Right lobe of liver (tissue), 6 donors: ENCODE results near the gene PPFIA3. TPM values are rescaled to one million over a fixed set of nuclear protein-coding genes. Genes with fewer than 3 reads are reported as not detected.
A peak's percentile ranks its signal among the peaks of the same experiment; 100 is the strongest.

Experiments used
- ATAC-seq, 4 donors: fragments of 200-7000 bp; cut with Tn5 transposase; one replicate each; pipeline ENCODE4 v1.9.1; 2020; ENCODE audit warnings: mild to moderate bottlenecking in 4 of 4, moderate library complexity in 4 of 4
- DNase-seq, 3 donors: peaks; one replicate each; pipeline ENCODE4 v3.0.0-alpha.2; 2020
- H3K27ac ChIP-seq, 3 donors: fragments of 200-600 bp; one replicate each; pipeline ENCODE4 v1.8.0; 2022
- H3K27me3 ChIP-seq, 2 donors: fragments of 200-600 bp; one replicate each; pipeline ENCODE4 v1.8.0; 2022
- H3K36me3 ChIP-seq, 4 donors: fragments of 200-600 bp; sonication (generic) in 1 of 4; one replicate each; pipeline versions ENCODE4 v1.5.1 to v1.8.0; 2017 to 2022; ENCODE audit warnings: control low read depth in 1 of 4
- H3K4me1 ChIP-seq, 4 donors: fragments of 200-600 bp; sonication (generic) in 1 of 4; one replicate each; pipeline versions ENCODE4 v1.5.1 to v1.8.0; 2017 to 2022; ENCODE audit warnings: control low read depth in 1 of 4
- H3K4me3 ChIP-seq, 3 donors: fragments of 200-600 bp; one replicate each; pipeline ENCODE4 v1.8.0; 2022
- H3K9me3 ChIP-seq, 4 donors: fragments of 200-600 bp; sonication (generic) in 1 of 4; one replicate each; pipeline versions ENCODE4 v1.5.1 to v1.8.0; 2017 to 2022; ENCODE audit warnings: control low read depth in 1 of 4
- POLR2A ChIP-seq: fragments of 450-650 bp; IDR thresholded peaks from one replicate; pipeline ENCODE4 v1.6.1; 2017; ENCODE audit warnings: antibody characterized with exemption, mild to moderate bottlenecking
- WGBS: methylation state at CpG from one replicate; pipeline ENCODE4 v1.1.6; 2018; ENCODE audit warnings: low coverage, low lambda C conversion rate; ENCODE audit not compliant: insufficient coverage; ENCODE audit errors: missing lambda C conversion rate; 5-methylcytosine and 5-hydroxymethylcytosine counted together
- intact Hi-C, 2 donors: fragments of 100-400 bp; cut with DNase I; formaldehyde crosslinking; loops; one replicate each; pipeline versions ENCODE4 v1.11.2 to v1.14.1; 2022
- total RNA-seq, 6 experiments: library from RNA; depleted of rRNA in 2 of 6; stranded (reverse); fragments of >200 nt in 2 of 6; fragmentation: NEBNext Ultra II Directional in 3 of 6; extraction: Animal tissue kit (Norgen Biotek cat#: 25700) in 3 of 6; gene quantifications; one replicate each; pipeline versions ENCODE4 v1.1.0 to v1.2.4, GENCODE V29; 2016 to 2023
- TF ChIP-seq, protein P1 (sequence below), 4 donors: fragments of 200-600 bp in 3 of 4; fragments of 450-650 bp in 1 of 4; IDR thresholded peaks; one replicate each; pipeline versions ENCODE4 v1.5.1 to v1.8.0; 2016 to 2022; ENCODE audit warnings: antibody characterized with exemption in 4 of 4, mild to moderate bottlenecking in 2 of 4
- donor health status: DM: no; HTN: yes; CAD: no.
- donor health status: DM: no; HTN: no; CAD: no.
- donor health status: DM: no; HTN: no; CAD: no.
- donor health status: DM: no; HTN: yes; CAD: no.
- donor health status: DM: no; HTN: yes; CAD: no.

PPFIA3 gene
- total RNA-seq, 6 experiments from 2014 or later: 1.8 to 6.6 (median 3.1) TPM

DNA sequence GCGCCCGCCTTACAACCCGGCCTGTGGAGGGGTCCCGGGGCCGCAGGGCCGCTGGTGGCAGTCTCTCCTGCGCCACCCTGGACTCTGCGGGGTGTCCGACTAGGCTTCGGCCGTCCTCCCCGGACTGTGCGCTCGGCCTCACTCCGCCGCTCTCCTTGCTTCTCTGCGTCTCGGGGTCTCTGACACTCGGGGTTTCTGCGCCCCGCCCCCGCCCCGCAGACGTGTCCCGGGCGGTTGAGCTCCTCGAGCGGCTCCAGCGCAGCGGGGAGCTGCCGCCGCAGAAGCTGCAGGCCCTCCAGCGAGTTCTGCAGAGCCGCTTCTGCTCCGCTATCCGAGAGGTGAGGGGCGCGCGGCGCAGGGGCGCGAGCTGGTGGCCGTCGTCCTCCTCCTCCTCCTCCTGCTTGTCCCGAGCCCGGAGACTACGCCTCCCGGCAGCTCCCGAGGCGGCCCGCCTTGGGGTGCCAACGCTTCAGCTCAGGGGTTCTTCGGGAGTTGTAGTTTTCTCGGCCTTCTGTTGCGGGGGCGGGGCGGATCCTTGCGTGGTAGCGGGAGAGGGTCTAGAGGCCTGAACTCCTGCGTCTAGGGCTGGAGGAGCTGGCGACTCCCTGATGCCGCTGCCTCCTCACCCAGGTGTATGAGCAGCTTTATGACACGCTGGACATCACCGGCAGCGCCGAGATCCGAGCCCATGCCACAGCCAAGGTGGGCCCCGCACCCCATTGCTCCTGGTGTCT lies 4.5 kb upstream of the PPFIA3 start:
- H3K27ac ChIP-seq: peak overlapping the region; percentile 27 to 62 (median 50)
- peaks cover 0 to 20% (median 8%) of the 10 kb centered on the region in 4 donors for H3K4me1 ChIP-seq
- H3K27me3 ChIP-seq: no peaks in the 10 kb centered on the region
- ATAC-seq: no peak
- peak in 2 of 3 donors; percentile 60 to 69 for DNase-seq
- peak overlapping the region; percentile 77 to 85 (median 82) for H3K4me3 ChIP-seq
- no peaks in the 10 kb centered on the region for H3K9me3 ChIP-seq
- no peaks in the 10 kb centered on the region for H3K36me3 ChIP-seq
- WGBS: 28% methylated on average over 20 of the region's 68 CpGs
- intact Hi-C loops: no loop called here
- no peak for TF ChIP-seq POLR2A

DNA sequence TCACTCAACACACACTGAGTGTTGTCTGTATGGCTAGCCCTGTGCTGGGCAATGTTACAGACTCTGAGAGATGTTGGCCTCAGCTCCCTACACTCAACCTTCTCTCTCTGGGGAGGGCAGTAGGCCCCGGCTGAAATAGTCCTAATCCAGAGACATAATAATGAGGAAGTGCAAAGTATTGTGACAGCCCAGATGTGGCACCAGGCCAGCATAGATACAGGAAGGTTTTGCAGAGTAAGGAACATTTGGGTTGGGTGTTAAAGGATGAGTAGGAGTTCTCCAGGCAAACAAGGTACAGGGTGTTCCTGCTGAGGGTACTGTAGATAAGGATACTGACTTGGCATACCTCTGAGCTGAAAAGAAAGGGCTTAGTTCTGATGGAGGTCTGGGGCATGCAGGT lies 2.8 kb upstream of the PPFIA3 start:
- no peak overlapping the region for H3K4me3 ChIP-seq
- peaks cover 0 to 24% (median 8%) of the 10 kb centered on the region in 4 donors for H3K4me1 ChIP-seq
- H3K27me3 ChIP-seq: no peaks in the 10 kb centered on the region
- WGBS: 22% methylated on average over 1 of the region's 1 CpG
- H3K9me3 ChIP-seq: no peaks in the 10 kb centered on the region
- no peak for TF ChIP-seq POLR2A
- TF ChIP-seq, protein P1, sequence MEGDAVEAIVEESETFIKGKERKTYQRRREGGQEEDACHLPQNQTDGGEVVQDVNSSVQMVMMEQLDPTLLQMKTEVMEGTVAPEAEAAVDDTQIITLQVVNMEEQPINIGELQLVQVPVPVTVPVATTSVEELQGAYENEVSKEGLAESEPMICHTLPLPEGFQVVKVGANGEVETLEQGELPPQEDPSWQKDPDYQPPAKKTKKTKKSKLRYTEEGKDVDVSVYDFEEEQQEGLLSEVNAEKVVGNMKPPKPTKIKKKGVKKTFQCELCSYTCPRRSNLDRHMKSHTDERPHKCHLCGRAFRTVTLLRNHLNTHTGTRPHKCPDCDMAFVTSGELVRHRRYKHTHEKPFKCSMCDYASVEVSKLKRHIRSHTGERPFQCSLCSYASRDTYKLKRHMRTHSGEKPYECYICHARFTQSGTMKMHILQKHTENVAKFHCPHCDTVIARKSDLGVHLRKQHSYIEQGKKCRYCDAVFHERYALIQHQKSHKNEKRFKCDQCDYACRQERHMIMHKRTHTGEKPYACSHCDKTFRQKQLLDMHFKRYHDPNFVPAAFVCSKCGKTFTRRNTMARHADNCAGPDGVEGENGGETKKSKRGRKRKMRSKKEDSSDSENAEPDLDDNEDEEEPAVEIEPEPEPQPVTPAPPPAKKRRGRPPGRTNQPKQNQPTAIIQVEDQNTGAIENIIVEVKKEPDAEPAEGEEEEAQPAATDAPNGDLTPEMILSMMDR (IDR thresholded peaks at IDR 0.05): no peak
- intact Hi-C loops: no loop called here
- H3K36me3 ChIP-seq: no peaks in the 10 kb centered on the region
- H3K27ac ChIP-seq: no peak overlapping the region
- DNase-seq (peak in 1 of 3 donors; percentile 68), ATAC-seq (no peak)

DNA sequence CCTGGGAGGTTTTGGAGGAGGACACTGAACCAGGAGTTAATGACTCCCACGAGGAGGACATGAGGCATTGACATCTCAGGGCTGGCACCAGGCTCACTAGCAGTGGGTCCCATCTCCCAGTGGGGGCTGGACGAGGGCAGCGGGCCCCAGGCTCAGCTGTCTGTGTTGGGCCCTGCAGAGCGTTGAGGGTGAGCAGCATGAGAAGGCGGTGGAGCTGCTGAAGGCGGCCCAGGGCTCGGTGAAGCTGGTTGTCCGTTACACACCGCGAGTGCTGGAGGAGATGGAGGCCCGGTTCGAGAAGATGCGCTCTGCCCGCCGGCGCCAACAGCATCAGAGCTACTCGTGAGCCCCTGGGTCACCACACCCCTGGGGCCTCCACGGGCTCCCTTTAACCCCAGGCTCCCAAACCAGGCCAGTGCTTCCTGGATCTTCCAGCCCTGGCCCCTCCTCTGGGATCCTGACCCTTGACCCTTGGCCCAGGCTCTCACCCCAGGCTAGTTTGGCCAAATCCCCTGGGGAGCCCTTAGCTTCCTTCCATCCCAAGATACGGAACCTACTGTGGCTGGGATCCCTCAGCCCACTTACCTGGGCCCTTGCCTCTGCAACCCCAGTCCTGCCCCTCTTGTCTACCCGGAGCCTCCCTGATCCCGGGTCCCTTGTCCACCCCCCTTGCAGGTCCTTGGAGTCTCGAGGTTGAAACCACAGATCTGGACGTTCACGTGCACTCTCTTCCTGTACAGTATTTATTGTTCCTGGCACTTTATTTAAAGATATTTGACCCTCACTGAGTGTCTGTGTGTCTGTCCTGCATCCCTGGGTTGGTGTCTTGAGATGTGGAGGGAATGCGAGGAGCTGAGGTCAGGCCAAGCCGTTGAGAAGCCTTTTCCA lies 1.4 kb upstream of the PPFIA3 start:
- Histone ChIP-seq H3K4me1 (peaks cover 0 to 24% (median 8%) of the 10 kb centered on the region in 4 donors), H3K4me3 (peak overlapping the region; percentile 51 to 59 (median 56)), H3K36me3 (no peaks in the 10 kb centered on the region), H3K9me3 (no peaks in the 10 kb centered on the region), H3K27ac (peak overlapping the region; percentile 90 to 96 (median 91)), H3K27me3 (no peaks in the 10 kb centered on the region)
- ATAC-seq: no peak
- no peak for TF ChIP-seq POLR2A
- TF ChIP-seq, protein P1 (IDR thresholded peaks at IDR 0.05): no peak
- intact Hi-C loops: no loop called here
- DNase-seq: peak in 1 of 3 donors; percentile 67
- 39% methylated on average over 15 of the region's 26 CpGs for WGBS

DNA sequence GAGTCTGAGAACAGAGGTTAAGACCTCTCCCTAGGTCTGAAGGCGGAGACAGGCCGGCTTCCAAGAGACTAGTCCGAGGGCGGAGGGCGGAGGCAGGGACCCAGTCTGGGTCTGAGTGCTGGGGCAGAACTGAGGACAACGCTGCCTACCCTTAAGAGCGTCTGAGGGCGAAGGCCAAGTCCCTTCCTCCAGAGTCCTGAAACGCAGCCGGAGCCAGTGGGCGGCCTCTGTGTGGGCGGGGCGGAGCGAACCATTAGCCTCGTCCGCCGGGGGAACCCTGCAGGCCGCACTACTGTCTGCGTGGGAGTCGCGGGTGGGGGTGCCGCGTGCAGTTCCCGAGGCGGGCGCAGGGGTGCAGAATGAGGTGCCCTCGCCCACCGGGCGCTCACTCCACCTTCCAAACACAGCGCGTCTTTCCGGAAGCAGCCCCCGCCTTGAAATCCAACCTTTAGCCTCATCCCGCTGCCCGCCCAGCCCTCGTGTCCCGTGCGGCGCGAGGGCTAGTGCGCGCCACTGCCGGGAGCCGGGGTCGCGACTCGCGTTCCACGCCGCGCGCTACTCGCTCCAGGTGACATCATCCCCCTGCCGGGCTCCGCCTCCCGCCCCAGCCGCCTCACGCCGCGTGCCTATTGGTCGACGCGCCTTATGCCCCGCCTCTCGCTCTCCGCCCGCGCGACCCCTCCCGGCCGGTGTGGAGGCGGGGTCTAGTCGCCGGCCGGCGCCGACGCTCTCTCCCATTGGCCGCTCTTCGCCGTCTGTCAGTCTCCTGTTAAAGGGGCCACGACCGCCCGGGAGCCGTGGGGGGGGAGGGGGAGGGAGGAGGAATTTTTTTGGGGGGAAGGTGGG lies 556 bp upstream of the PPFIA3 start, which contains the start of gene C19orf73:
TSS of gene C19orf73 (minus strand) at position 579 of the 846 bp plus-strand sequence. CDS start at position 458, 121 bp downstream.
- DNase-seq (peak; percentile 96 to 97 (median 97)), ATAC-seq (peak; percentile 86 to 92 (median 90))
- no peaks in the 10 kb centered on the region for H3K27me3 ChIP-seq
- H3K4me1 ChIP-seq: peaks cover 0 to 21% (median 8%) of the 10 kb centered on the region in 4 donors
- peak within 1 kb of the TSS; percentile 90 to 96 (median 91) for H3K27ac ChIP-seq
- WGBS: under 1% methylated on average over 48 of the region's 85 CpGs
- intact Hi-C loops: no loop called here
- H3K9me3 ChIP-seq: no peaks in the 10 kb centered on the region
- H3K4me3 ChIP-seq: peak within 1 kb of the TSS; percentile 51 to 59 (median 56)
- H3K36me3 ChIP-seq: no peaks in the 10 kb centered on the region
- TF ChIP-seq, protein P1 (IDR thresholded peaks at IDR 0.05): peak in 3 of 4 donors; percentile 13 to 14 (median 14)
- peak; percentile 73 for TF ChIP-seq POLR2A
